ENCODE results near the gene ZFP14.
"Not testable (repeated sequence)": the region's sequence is repeated elsewhere in the genome, so short reads cannot be mapped to it uniquely, and the experiment has no call there.

Gene ZFP14

DNA sequence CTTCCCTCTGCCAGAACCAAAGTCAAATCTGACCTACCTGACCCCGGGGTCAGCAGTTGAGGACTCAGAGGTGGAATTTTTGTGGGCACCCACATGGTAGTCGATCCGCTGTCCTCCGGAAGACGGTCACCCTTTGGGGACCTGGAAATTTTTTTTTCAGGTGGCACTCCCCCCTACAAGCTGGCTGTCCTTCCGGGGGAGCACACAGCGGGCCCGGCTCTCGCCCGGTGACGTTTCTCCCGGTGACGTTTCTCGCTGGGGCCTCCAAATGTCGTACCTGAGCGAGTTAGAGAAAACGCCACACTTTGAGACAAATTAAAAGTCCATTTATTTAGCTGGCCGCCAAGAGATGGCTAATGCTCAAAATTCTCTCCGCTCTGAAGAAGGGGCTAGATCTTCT lies 48.8 kb downstream of the ZFP14 start:
- no peak for DNase-seq

DNA sequence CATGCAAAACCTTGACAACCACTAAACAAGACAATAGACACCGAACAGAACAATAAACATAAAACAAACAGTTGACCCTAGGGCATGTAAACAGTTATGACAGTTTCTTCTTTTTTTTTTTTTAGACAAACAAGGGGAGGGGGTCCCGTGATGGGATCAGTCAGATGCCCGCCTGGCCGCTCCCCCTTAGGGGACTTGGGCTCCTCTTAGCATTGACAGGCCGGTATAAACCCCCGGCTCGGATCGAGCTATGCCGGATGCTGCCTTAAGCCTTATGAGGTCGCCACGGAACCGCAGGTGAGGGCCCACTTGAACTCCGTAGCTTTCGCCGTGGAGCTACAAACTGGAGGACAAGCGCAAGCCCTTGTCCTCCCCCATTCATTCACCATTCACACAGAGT lies 49.5 kb downstream of the ZFP14 start:
- DNase-seq, result not testable (repeated sequence)

DNA sequence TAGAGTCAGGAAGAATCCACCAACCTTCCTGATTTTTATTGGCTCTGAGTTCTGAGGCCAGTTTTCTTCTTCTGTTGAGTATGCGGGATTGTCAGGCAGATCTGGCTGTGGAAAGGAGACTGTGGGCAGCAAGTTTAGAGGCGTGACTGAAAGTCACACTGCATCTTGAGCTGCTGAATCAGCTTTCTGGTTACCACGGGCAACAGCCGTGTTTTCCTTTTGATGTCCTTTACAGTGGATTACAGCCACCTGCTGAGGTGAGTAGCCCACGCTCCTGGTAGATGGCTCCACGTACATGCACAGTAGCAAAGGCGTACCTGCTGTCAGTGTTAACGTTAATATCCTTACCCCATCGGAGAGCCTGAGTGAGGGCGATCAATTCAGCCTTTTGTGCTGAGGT lies 52.4 kb downstream of the ZFP14 start:
- not testable (repeated sequence) for DNase-seq

DNA sequence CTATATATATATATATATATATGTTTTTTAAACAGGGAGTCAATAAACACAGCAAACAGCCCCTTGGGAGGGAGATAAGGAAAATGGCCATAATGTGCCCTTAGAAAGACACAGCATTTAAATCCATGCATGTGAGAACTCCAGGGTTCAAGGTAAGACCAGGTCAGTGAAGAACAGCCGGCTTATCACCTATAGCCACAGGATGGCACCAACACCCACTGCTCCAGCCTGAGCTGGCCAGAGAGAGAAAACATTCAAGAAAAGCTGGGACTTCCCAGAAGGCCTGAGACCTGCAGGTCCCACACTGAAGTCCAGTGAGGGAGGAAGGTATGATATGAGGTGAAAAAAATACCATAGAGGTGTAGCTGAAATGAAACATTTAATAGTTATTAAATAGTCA lies 63.8 kb downstream of the ZFP14 start:
- DNase-seq, result not testable (repeated sequence)

DNA sequence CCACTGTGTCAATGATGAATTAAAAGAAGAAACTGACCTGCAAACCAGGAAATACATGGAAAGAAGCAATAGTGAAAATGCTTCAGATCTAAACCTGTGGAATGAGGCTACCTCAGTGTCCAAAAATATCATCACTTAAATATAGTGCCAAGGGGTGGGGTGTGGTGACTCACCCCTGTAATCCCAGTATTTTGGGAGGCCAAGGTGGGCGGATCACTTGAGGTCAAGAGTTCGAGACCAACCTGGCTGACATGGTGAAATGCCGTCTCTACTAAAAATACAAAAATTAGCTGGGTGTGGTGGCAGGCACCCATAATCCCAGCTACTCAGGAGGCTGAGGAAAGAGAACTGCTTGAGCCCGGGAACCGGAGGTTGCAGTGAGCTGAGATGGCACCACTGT lies 64.9 kb downstream of the ZFP14 start:
- not testable (repeated sequence) for DNase-seq

DNA sequence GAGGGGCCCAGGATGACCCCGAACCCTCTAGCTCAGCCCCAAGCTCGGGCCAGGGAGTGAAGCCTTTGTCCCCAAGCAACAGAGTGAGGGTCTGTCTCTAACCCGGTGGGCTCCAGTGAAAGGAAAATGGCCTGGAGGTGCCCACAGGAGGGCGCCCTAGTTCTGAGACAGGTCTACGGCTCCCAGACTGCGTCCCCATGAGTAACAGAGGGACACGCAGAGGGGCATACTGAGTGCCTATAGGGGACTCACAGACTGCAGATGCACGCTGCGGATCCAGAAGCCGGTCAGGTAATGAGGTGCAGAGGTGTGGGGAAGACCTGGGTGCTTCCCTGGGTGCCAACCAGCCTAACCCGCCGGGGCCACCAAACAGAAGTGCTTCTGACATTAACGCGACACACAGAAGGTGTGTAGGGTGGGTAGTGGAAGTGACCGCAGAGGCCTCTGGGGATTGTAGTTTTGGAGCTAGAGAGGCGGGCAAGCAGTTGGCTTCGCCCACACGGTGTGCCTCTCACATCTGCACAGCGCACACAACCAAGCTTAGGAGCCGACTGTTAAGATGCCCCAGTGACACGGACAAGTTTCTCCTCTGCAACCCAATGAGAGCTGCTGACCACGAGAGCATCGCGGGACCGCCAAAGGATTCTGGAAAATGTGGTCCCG lies 67.8 kb downstream of the ZFP14 start:
- not testable (repeated sequence) for DNase-seq

DNA sequence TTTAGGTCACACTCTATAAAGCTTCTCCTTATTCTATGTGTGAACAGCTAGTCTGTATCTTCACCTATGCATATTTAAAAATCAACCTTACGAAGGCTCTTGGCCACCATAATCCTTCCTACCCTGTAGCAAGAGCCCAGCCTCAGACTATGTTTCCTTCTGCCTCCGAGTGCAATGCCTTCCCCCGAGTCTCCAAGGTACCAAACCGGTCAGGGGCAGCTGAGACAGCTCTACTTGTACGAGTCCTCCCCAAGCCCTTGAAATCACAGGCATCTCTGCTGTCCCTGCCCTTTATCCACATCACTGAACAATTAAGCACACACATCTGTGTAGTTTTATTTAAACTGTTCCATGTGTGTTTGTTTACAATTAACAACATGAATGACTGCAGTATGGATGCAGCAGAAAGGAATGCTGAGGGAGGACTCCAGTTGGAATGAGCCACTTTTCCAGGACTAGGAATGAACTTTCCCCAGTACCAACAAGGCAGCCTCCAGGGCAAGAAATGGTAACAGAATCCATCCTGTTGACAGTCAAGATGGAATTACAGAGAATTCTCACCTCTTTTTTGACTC lies 68.5 kb downstream of the ZFP14 start:
- not testable (repeated sequence) for DNase-seq

DNA sequence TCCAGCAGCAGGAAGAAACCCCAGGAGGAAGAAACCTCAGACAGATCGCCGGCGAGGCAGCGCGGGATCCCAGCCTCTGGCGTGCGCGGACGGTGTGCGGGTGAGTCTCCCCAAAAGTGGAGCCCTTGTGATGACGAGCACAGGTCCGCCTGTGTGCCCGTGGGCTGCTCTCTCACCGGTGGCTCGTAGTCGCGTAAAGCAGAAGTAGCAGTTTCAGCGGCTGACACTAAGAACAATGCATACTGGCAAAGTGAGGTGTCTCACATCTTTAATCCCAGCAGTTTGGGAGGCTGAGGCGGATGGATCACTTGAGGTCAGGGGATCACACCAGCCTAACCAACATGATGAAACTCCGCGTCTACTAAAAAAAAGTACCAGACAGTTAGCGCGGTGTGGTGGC lies 69.2 kb downstream of the ZFP14 start:
- not testable (repeated sequence) for DNase-seq

DNA sequence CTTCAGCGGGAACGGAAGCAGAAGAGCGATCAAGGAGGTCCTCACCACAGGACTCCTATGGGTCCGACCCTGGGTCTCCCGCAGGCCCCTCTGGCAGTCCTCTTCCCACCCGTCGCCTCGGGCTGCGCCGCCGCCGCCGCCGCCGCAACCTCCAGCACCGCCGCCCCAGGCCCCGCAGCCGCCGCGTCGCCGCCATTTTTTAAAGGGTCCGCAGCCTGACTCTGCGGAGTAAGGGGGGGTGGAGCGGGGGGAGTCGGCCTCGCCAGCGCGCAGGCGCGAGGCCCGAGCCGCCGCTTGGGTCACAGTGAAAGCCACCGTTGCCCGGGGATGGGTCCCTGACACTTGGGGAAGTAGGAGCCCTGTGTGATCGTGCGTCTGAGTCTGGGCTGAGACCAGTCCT lies 69.7 kb downstream of the ZFP14 start:
- DNase-seq, result not testable (repeated sequence)

DNA sequence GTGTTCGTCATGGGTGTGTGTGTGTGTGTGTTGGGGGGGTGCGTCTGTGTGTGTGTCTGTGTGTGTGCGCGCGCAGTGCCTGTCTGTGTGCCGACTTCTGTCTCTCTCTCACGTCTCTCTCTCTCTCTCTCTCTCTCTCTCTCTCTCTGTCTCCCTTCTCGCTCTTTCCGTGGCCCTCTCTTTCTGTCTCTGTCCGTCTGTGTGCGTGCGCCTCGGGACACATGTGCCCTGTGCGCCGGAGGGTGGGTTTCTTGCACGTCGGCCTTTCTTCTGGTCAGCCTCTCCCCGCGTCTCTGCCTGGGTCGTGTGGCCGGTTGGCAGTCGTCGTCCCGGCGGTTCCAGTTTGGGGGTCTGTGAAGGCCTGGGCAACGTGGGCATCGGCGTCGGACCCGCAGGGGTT lies 86.7 kb downstream of the ZFP14 start:
- not testable (repeated sequence) for DNase-seq
